GM12878 (cell line): ENCODE data around the gene DUSP16. TPM values are rescaled to one million over a fixed set of nuclear protein-coding genes. Genes with fewer than 3 reads are reported as not detected.
A peak's percentile ranks its signal among the peaks of the same experiment; 100 is the strongest.

Experiments
- BCL11A ChIP-seq: IDR thresholded peaks from 2 replicates; pipeline ENCODE4 v1.6.1; 2011; ENCODE audit warnings: low read depth, low read length
- BCLAF1 ChIP-seq: fragments of 450-650 bp; IDR thresholded peaks from 2 replicates; pipeline ENCODE4 v1.6.1; 2017; ENCODE audit warnings: antibody characterized with exemption, mild to moderate bottlenecking, moderate library complexity
- BHLHE40 ChIP-seq, 2 experiments: fragments of 450-650 bp in 1 of 2; IDR thresholded peaks; 2 replicates each; pipeline ENCODE4 v1.6.1; 2011 to 2017; ENCODE audit warnings: low read depth in 2 of 2, borderline replicate concordance in 1 of 2, improper control_type of control experiment in 1 of 2, low read length in 1 of 2, mild to moderate bottlenecking in 1 of 2
- BRCA1 ChIP-seq: IDR thresholded peaks from 2 replicates; pipeline ENCODE4 v1.6.1; 2011; ENCODE audit warnings: low read depth, low read length, improper control_type of control experiment
- CHD4 ChIP-seq: fragments of 200-600 bp; sonication (generic); IDR thresholded peaks from 2 replicates; pipeline ENCODE4 v1.6.1; 2016; ENCODE audit warnings: mild to moderate bottlenecking
- EZH2 ChIP-seq: IDR thresholded peaks from 2 replicates; pipeline ENCODE4 v1.6.1; 2012; ENCODE audit warnings: low read depth, mild to moderate bottlenecking, control low read depth, inconsistent platforms, low read length, borderline replicate concordance; ENCODE audit not compliant: control insufficient read depth
- FOXM1 ChIP-seq: IDR thresholded peaks from 2 replicates; pipeline ENCODE4 v1.6.1; 2012; ENCODE audit warnings: low read depth, mild to moderate bottlenecking, inconsistent platforms, low read length, moderate library complexity
- GATAD2B ChIP-seq: fragments of 450-650 bp; conservative IDR thresholded peaks from 2 replicates; pipeline ENCODE4 v1.6.1; 2017; ENCODE audit warnings: low read depth, mild to moderate bottlenecking, moderate library complexity
- JUNB ChIP-seq: IDR thresholded peaks from 2 replicates; pipeline ENCODE4 v1.6.1; 2016; ENCODE audit warnings: antibody characterized with exemption, mild to moderate bottlenecking
- KLF5 ChIP-seq: fragments of 450-650 bp; IDR thresholded peaks from 2 replicates; pipeline ENCODE4 v1.6.1; 2014; ENCODE audit warnings: mild to moderate bottlenecking; ENCODE audit not compliant: partially characterized antibody
- NR2C1 ChIP-seq: fragments of 450-650 bp; IDR thresholded peaks from 2 replicates; pipeline ENCODE4 v1.6.1; 2017; ENCODE audit warnings: antibody characterized with exemption, mild to moderate bottlenecking, moderate library complexity
- PAX5 ChIP-seq: IDR thresholded peaks from 2 replicates; pipeline ENCODE4 v1.6.1; 2011; ENCODE audit warnings: low read depth, low read length, borderline replicate concordance
- PBX3 ChIP-seq: IDR thresholded peaks from 2 replicates; pipeline ENCODE4 v1.6.1; 2011; ENCODE audit warnings: mild to moderate bottlenecking, low read depth, low read length, moderate library complexity; ENCODE audit not compliant: insufficient replicate concordance
- PML ChIP-seq: IDR thresholded peaks from 2 replicates; pipeline ENCODE4 v1.6.1; 2012; ENCODE audit warnings: low read length, inconsistent platforms
- RAD21 ChIP-seq: IDR thresholded peaks from 2 replicates; pipeline ENCODE4 v1.6.1; 2011; ENCODE audit warnings: mild to moderate bottlenecking, low read depth, low read length, moderate library complexity; ENCODE audit not compliant: insufficient read depth
- RAD51 ChIP-seq: fragments of 450-650 bp; IDR thresholded peaks from 2 replicates; pipeline ENCODE4 v1.6.1; 2016; ENCODE audit warnings: moderate library complexity, mild to moderate bottlenecking, inconsistent platforms
- RBBP5 ChIP-seq: fragments of 200-600 bp; sonication (generic); conservative IDR thresholded peaks from 2 replicates; pipeline ENCODE4 v1.6.1; 2016
- RELA ChIP-seq: fragments of 450-650 bp; IDR thresholded peaks from 2 replicates; pipeline ENCODE4 v1.8.0; 2014; ENCODE audit warnings: borderline replicate concordance; ENCODE audit not compliant: partially characterized antibody
- RFX5 ChIP-seq: IDR thresholded peaks from 2 replicates; pipeline ENCODE4 v1.6.1; 2011; ENCODE audit warnings: low read depth, low read length, improper control_type of control experiment
- SIN3A ChIP-seq: IDR thresholded peaks from 2 replicates; pipeline ENCODE4 v1.6.1; 2012; ENCODE audit warnings: low read depth, low read length, improper control_type of control experiment
- SMAD1 ChIP-seq: fragments of 450-650 bp; IDR thresholded peaks from 2 replicates; pipeline ENCODE4 v1.6.1; 2018; ENCODE audit warnings: mild to moderate bottlenecking, low read depth; ENCODE audit not compliant: partially characterized antibody
- SMAD5 ChIP-seq: IDR thresholded peaks from 2 replicates; pipeline ENCODE4 v1.6.1; 2016; ENCODE audit warnings: antibody characterized with exemption, low read depth
- SMARCA5 ChIP-seq: fragments of 450-650 bp; IDR thresholded peaks from 2 replicates; pipeline ENCODE4 v1.6.1; 2017; ENCODE audit warnings: mild to moderate bottlenecking
- SMC3 ChIP-seq: IDR thresholded peaks from 2 replicates; pipeline ENCODE4 v1.6.1; 2011; ENCODE audit warnings: low read length, improper control_type of control experiment, borderline replicate concordance
- SPI1 ChIP-seq: IDR thresholded peaks from 2 replicates; pipeline ENCODE4 v1.6.1; 2011; ENCODE audit warnings: low read depth, mild to moderate bottlenecking, low read length, moderate library complexity, borderline replicate concordance; ENCODE audit not compliant: insufficient read depth
- SRF ChIP-seq, 2 experiments: IDR thresholded peaks; 2 replicates each; pipeline ENCODE4 v1.6.1; 2011; ENCODE audit warnings: low read depth in 2 of 2, low read length in 2 of 2, mild to moderate bottlenecking in 1 of 2, moderate library complexity in 1 of 2
- STAT3 ChIP-seq: IDR thresholded peaks from 2 replicates; pipeline ENCODE4 v1.6.1; 2011; ENCODE audit warnings: low read depth, low read length, improper control_type of control experiment
- ZNF24 ChIP-seq: fragments of 450-650 bp; IDR thresholded peaks from 2 replicates; pipeline ENCODE4 v1.6.1; 2017; ENCODE audit warnings: antibody characterized with exemption, mild to moderate bottlenecking
- ZNF384 ChIP-seq: IDR thresholded peaks from 2 replicates; pipeline ENCODE4 v1.6.1; 2012; ENCODE audit warnings: low read depth, mild to moderate bottlenecking, low read length, improper control_type of control experiment, borderline replicate concordance
- polyA plus RNA-seq, 11 experiments: library from polyadenylated mRNA; depleted of rRNA in 4 of 11; unstranded in 6 of 11; stranded (reverse) in 5 of 11; fragments of >200 nt; fragmentation: Nextera tagmentation in 4 of 11; fragmentation: Illumina TruSeq in 1 of 11; extraction: Ambion mirVana in 4 of 11; extraction: Trizol in 1 of 11; gene quantifications; 1 replicate in 1 of 11; 2 replicates in 10 of 11; pipeline versions ENCODE4 v1.2.1 to v1.2.3, GENCODE V29; 2011 to 2016; ENCODE audit warnings: inconsistent platforms in 2 of 11, missing spikeins in 2 of 11, low read depth in 1 of 11
- total RNA-seq, 4 experiments: library from RNA; depleted of rRNA in 3 of 4; stranded (reverse); fragments of >200 nt in 3 of 4; fragmentation: Illumina TruSeq in 1 of 4; extraction: Trizol in 1 of 4; gene quantifications; 2 replicates each; pipeline versions ENCODE4 v1.2.1 to v1.2.3, GENCODE V29; 2013 to 2021

Gene DUSP16
- total and polyA plus RNA-seq, 10 of the 15 experiments (the other 5 are each of a cell fraction or from before 2014, with no cell fraction given) = 3.9 to 75.3 (median 26.8) TPM

- peak; percentile 75 for TF ChIP-seq PBX3
- TF ChIP-seq JUNB = no peak
- peak; percentile 63; the same call in 1 of the 2 replicates for TF ChIP-seq ZNF384
- TF ChIP-seq PML = no peak
- TF ChIP-seq RBBP5 = no peak
- TF ChIP-seq KLF5 = peak; percentile 74
- TF ChIP-seq RAD51 = peak; percentile 57; the same call in 1 of the 2 replicates
- TF ChIP-seq SMARCA5 = peak; percentile 38; the same call in 1 of the 2 replicates
- TF ChIP-seq SPI1 = no peak
- 0 out of 2 replicates have a peak, but pooled peaks have one; percentile 22 for TF ChIP-seq RFX5
- TF ChIP-seq BCLAF1 = no peak
- no peak for TF ChIP-seq EZH2
- TF ChIP-seq BRCA1 = no peak
- TF ChIP-seq STAT3 = no peak
- TF ChIP-seq NR2C1 = no peak
- TF ChIP-seq SMC3 = peak; percentile 25; the same call in 1 of the 2 replicates
- TF ChIP-seq SIN3A = peak; percentile 89
- peak; percentile 44 for TF ChIP-seq SMAD1
- TF ChIP-seq PAX5 = 0 out of 2 replicates have a peak, but pooled peaks have one; percentile 8
- TF ChIP-seq ZNF24 = no peak
- peak; percentile 12; the same call in 1 of the 2 replicates for TF ChIP-seq GATAD2B
- 0 out of 2 replicates have a peak, but pooled peaks have one; percentile 26 for TF ChIP-seq SMAD5
- TF ChIP-seq CHD4 = no peak
- no peak for TF ChIP-seq BCL11A
- peak; percentile 43 for TF ChIP-seq RELA
- no peak for TF ChIP-seq FOXM1
- peak; percentile 47 to 49; a peak in 2 of 4 replicates for TF ChIP-seq BHLHE40 (IDR thresholded peaks at IDR 0.05; ENCODE audit: borderline replicate concordance in 1 of 2, low read depth in 2 of 2, low read length in 1 of 2)
- no peak for TF ChIP-seq RAD21
- TF ChIP-seq SRF (IDR thresholded peaks at IDR 0.05; ENCODE audit: low read depth in 2 of 2, low read length in 2 of 2) = no peak
Measured at GRCh38 chr12:12611512-12612306, 49.0 kb upstream of the DUSP16 start, which contains the start of gene CREBL2 (continued).
